HCT116 (cell line): ENCODE results near the gene PRMT1. TPM values are rescaled to one million over a fixed set of nuclear protein-coding genes. Genes with fewer than 3 reads are reported as not detected.

ENCODE experiments used
- ATAC-seq: fragments of 200-7000 bp; cut with Tn5 transposase; 2 replicates; pipeline ENCODE4 v1.9.1; 2020; ENCODE audit warnings: mild to moderate bottlenecking, moderate library complexity
- BruUV-seq: library from RNA; stranded (reverse); fragments of 400-500 nt; replicated peaks from 2 replicates; lab custom pipeline; 2021; lab: Mats Ljungman, UMichigan
- CTCF ChIA-PET: fragments of 300-600 bp; sonication (Branson Sonifier 250); formaldehyde crosslinking; loops from one replicate; lab custom pipeline; 2021; ENCODE audit warnings: antibody characterized with exemption; lab: Charles Lee
- POLR2A ChIA-PET: fragments of 300-600, 350-600 bp; sonication (Branson Sonifier 250); formaldehyde crosslinking; loops from one replicate; lab custom pipeline; 2021; ENCODE audit warnings: antibody characterized with exemption; lab: Charles Lee
- RAD21 ChIA-PET, 2 experiments: fragments of 300-600 bp; sonication (Branson Sonifier 250); formaldehyde crosslinking; loops; one replicate each; lab custom pipeline; 2023; ENCODE audit warnings: low total read pairs in 2 of 2; ENCODE audit not compliant: uncharacterized antibody in 2 of 2, unreplicated experiment in 2 of 2, low non-redundant PET in 1 of 2; lab: Charles Lee
- DNase-seq: peaks from one replicate; pipeline ENCODE4 v3.0.0-alpha.2; 2010; ENCODE audit warnings: low read depth, low spot score
- H2AFZ ChIP-seq: fragments of 200-600 bp; shearing (Covaris generic), sonication (generic); 2 replicates; pipeline ENCODE4 v1.6.1; 2017; ENCODE audit warnings: low read depth, mixed run types, mixed read lengths, antibody characterized with exemption, low read length; ENCODE audit not compliant: poor library complexity, severe bottlenecking
- H3K27ac ChIP-seq: 2 replicates; pipeline ENCODE4 v1.5.1; 2012; ENCODE audit warnings: low read depth, low read length
- H3K27me3 ChIP-seq: fragments of 200-600 bp; sonication (generic); 2 replicates; pipeline ENCODE4 v1.6.1; 2016; ENCODE audit warnings: mixed run types, low read length, mixed read lengths; ENCODE audit not compliant: insufficient read depth
- H3K36me3 ChIP-seq, 2 experiments: fragments of 200-500 bp in 1 of 2; fragments of 200-600 bp in 1 of 2; sonication (Bioruptor generic) in 1 of 2; sonication (generic) in 1 of 2; 2 replicates each; pipeline versions ENCODE4 v1.5.1 to v1.6.1; 2014 to 2016; ENCODE audit warnings: low read length in 2 of 2, inconsistent platforms in 1 of 2, mixed read lengths in 1 of 2, mixed run types in 1 of 2; ENCODE audit not compliant: insufficient read depth in 2 of 2, control insufficient read depth in 1 of 2
- H3K4me1 ChIP-seq, 2 experiments: fragments of 200-600 bp in 1 of 2; sonication (generic) in 1 of 2; 2 replicates each; pipeline versions ENCODE4 v1.5.1 to v1.6.1; 2012 to 2017; ENCODE audit warnings: low read length in 2 of 2, inconsistent platforms in 1 of 2, mild to moderate bottlenecking in 1 of 2, mixed read lengths in 1 of 2, mixed run types in 1 of 2, moderate library complexity in 1 of 2; ENCODE audit not compliant: insufficient read depth in 2 of 2, control insufficient read depth in 1 of 2
- H3K4me2 ChIP-seq: fragments of 200-600 bp; sonication (generic); 2 replicates; pipeline ENCODE4 v1.6.1; 2017; ENCODE audit warnings: mixed run types, low read length, mixed read lengths
- H3K4me3 ChIP-seq, 2 experiments: fragments of 200-600 bp in 1 of 2; sonication (generic) in 1 of 2; replicated peaks in 1 of 2; 2 replicates each; pipeline ENCODE4 v1.5.1; 2011 to 2016; ENCODE audit warnings: low read length in 2 of 2, control low read depth in 1 of 2, low read depth in 1 of 2, mild to moderate bottlenecking in 1 of 2, mixed read lengths in 1 of 2, mixed run types in 1 of 2
- H3K79me2 ChIP-seq: fragments of 200-600 bp; sonication (generic); 2 replicates; pipeline ENCODE4 v1.6.1; 2017; ENCODE audit warnings: mild to moderate bottlenecking, mixed run types, low read length, moderate library complexity, mixed read lengths; ENCODE audit not compliant: insufficient read depth
- H3K9ac ChIP-seq: fragments of 200-600 bp; sonication (generic); 2 replicates; pipeline ENCODE4 v1.6.1; 2016; ENCODE audit warnings: low read length, mixed read lengths
- H3K9me2 ChIP-seq: fragments of 200-600 bp; sonication (generic), shearing (Covaris generic); 2 replicates; pipeline ENCODE4 v1.6.1; 2017; ENCODE audit warnings: mixed run types, mild to moderate bottlenecking, moderate library complexity; ENCODE audit not compliant: insufficient read depth
- H3K9me3 ChIP-seq, 2 experiments: fragments of 200-500 bp in 1 of 2; fragments of 200-600 bp in 1 of 2; sonication (Bioruptor generic) in 1 of 2; sonication (generic) in 1 of 2; 2 replicates each; pipeline ENCODE4 v1.6.1; 2014 to 2017; ENCODE audit warnings: low read length in 2 of 2, mixed read lengths in 2 of 2, inconsistent platforms in 1 of 2, low read depth in 1 of 2, mild to moderate bottlenecking in 1 of 2, mixed run types in 1 of 2, moderate library complexity in 1 of 2; ENCODE audit not compliant: control insufficient read depth in 1 of 2, insufficient read depth in 1 of 2
- H4K20me1 ChIP-seq: fragments of 200-600 bp; sonication (generic), shearing (Covaris generic); 2 replicates; pipeline ENCODE4 v1.6.1; 2017; ENCODE audit warnings: mixed run types, mild to moderate bottlenecking, moderate library complexity; ENCODE audit not compliant: insufficient read depth
- EZH2phosphoT487 ChIP-seq: fragments of 200-600 bp; IDR thresholded peaks from 2 replicates; pipeline ENCODE4 v1.6.1; 2018; ENCODE audit warnings: antibody characterized with exemption, borderline replicate concordance
- JUND ChIP-seq: IDR thresholded peaks from 2 replicates; pipeline ENCODE4 v1.6.1; 2012
- SIN3A ChIP-seq: IDR thresholded peaks from 2 replicates; pipeline ENCODE4 v1.6.1; 2012; ENCODE audit warnings: low read depth
- TCF7L2 ChIP-seq: IDR thresholded peaks from 2 replicates; pipeline ENCODE4 v1.7.0; 2011; ENCODE audit warnings: borderline replicate concordance, inconsistent platforms; ENCODE audit not compliant: insufficient read depth, insufficient read length; ENCODE audit errors: extremely low read depth
- ZFX ChIP-seq: fragments of 450-650 bp; IDR thresholded peaks from 2 replicates; pipeline ENCODE4 v1.6.1; 2017
- intact Hi-C: fragments of 100-400 bp; cut with micrococcal nuclease; formaldehyde crosslinking; loops from 2 replicates; pipeline ENCODE4 v1.10.0; 2022
- total RNA-seq: library from RNA; stranded (reverse); gene quantifications from one replicate; pipeline ENCODE4 v1.2.1, GENCODE V29; 2021; ENCODE audit not compliant: unreplicated experiment
- TF ChIP-seq, protein P1 (sequence below), 3 experiments: fragments of 200-600 bp in 1 of 3; sonication (generic) in 1 of 3; IDR thresholded peaks in 2 of 3; conservative IDR thresholded peaks in 1 of 3; 2 replicates each; pipeline ENCODE4 v1.5.1; 2012 to 2017; ENCODE audit warnings: low read depth in 2 of 3, low read length in 2 of 3, antibody characterized with exemption in 1 of 3, borderline replicate concordance in 1 of 3, control low read depth in 1 of 3, mild to moderate bottlenecking in 1 of 3, mixed read lengths in 1 of 3, mixed run types in 1 of 3, moderate library complexity in 1 of 3; ENCODE audit not compliant: insufficient read depth in 1 of 3
- TF ChIP-seq, protein P2 (sequence below): IDR thresholded peaks from 2 replicates; pipeline ENCODE4 v1.6.1; 2011; ENCODE audit warnings: mild to moderate bottlenecking, low read length, moderate library complexity; ENCODE audit not compliant: insufficient replicate concordance; ENCODE audit errors: extremely low read depth
- TF ChIP-seq, protein P3 (sequence below): IDR thresholded peaks from 2 replicates; pipeline ENCODE4 v1.6.1; 2012; ENCODE audit warnings: low read depth
- TF ChIP-seq, protein P4 (sequence below): IDR thresholded peaks from 2 replicates; pipeline ENCODE4 v1.6.1; 2012

Gene PRMT1
- total RNA-seq, 1 experiment from 2014 or later = 428 TPM

DNA sequence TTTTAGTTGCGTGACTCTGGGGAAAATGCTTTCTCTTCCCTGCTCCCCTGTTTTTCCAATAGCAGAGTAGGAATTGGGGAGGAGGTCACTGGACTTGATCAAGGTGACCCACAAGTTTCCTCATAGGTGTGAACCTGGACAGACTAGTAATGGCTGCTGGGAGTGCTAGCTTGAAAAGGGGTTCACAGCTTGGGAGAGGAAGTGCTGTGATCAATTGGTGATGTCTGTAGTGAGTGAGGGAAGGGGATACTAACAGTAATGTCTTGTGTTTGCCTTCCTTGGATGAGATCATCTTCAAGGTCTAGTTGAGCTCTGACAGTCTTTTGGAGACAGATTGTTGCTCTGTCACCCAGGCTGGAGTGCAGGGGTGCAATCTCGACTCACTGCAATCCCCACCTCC lies 9.6 kb upstream of the PRMT1 start:
- H2AFZ ChIP-seq = no peak overlapping the region
- H3K36me3 ChIP-seq = peaks cover 3 to 29% of the 10 kb centered on the region in 2 experiments; a peak in 3 of 4 replicates
- no peaks in the 10 kb centered on the region for H3K27me3 ChIP-seq
- intact Hi-C loops = no loop called here
- peak overlapping the region; percentile 91 for H3K9ac ChIP-seq
- ChIA-PET POLR2A (no interaction called here), RAD21 (no interaction called here), CTCF (interaction anchor here (0.6 kb wide), 1 partner anchor 126 kb away, joined by 3 read pairs; no protein-coding TSS in a partner anchor)
- H3K4me2 ChIP-seq = peak overlapping the region; percentile 78
- H3K27ac ChIP-seq = no peak overlapping the region
- peaks cover 12 to 41% of the 10 kb centered on the region in 2 experiments; a peak in 3 of 4 replicates for H3K4me1 ChIP-seq
- BruUV-seq = no TSS peak
- H4K20me1 ChIP-seq = no peaks in the 10 kb centered on the region
- ATAC-seq (no peak), DNase-seq (no peak)
- H3K9me2 ChIP-seq = no peaks in the 10 kb centered on the region
- TF ChIP-seq SIN3A (no peak), EZH2phosphoT487 (no peak), JUND (no peak), TCF7L2 (no peak), ZFX (no peak)
- TF ChIP-seq, protein P1, sequence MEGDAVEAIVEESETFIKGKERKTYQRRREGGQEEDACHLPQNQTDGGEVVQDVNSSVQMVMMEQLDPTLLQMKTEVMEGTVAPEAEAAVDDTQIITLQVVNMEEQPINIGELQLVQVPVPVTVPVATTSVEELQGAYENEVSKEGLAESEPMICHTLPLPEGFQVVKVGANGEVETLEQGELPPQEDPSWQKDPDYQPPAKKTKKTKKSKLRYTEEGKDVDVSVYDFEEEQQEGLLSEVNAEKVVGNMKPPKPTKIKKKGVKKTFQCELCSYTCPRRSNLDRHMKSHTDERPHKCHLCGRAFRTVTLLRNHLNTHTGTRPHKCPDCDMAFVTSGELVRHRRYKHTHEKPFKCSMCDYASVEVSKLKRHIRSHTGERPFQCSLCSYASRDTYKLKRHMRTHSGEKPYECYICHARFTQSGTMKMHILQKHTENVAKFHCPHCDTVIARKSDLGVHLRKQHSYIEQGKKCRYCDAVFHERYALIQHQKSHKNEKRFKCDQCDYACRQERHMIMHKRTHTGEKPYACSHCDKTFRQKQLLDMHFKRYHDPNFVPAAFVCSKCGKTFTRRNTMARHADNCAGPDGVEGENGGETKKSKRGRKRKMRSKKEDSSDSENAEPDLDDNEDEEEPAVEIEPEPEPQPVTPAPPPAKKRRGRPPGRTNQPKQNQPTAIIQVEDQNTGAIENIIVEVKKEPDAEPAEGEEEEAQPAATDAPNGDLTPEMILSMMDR (IDR thresholded peaks at IDR 0.05 in 2 of 3, conservative IDR thresholded peaks at IDR 0.05 in 1 of 3; ENCODE audit: borderline replicate concordance in 1 of 3, insufficient read depth in 1 of 3, low read depth in 2 of 3, low read length in 2 of 3) = no peak
- TF ChIP-seq, protein P2, sequence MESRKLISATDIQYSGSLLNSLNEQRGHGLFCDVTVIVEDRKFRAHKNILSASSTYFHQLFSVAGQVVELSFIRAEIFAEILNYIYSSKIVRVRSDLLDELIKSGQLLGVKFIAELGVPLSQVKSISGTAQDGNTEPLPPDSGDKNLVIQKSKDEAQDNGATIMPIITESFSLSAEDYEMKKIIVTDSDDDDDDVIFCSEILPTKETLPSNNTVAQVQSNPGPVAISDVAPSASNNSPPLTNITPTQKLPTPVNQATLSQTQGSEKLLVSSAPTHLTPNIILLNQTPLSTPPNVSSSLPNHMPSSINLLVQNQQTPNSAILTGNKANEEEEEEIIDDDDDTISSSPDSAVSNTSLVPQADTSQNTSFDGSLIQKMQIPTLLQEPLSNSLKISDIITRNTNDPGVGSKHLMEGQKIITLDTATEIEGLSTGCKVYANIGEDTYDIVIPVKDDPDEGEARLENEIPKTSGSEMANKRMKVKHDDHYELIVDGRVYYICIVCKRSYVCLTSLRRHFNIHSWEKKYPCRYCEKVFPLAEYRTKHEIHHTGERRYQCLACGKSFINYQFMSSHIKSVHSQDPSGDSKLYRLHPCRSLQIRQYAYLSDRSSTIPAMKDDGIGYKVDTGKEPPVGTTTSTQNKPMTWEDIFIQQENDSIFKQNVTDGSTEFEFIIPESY = no peak
- TF ChIP-seq, protein P3, sequence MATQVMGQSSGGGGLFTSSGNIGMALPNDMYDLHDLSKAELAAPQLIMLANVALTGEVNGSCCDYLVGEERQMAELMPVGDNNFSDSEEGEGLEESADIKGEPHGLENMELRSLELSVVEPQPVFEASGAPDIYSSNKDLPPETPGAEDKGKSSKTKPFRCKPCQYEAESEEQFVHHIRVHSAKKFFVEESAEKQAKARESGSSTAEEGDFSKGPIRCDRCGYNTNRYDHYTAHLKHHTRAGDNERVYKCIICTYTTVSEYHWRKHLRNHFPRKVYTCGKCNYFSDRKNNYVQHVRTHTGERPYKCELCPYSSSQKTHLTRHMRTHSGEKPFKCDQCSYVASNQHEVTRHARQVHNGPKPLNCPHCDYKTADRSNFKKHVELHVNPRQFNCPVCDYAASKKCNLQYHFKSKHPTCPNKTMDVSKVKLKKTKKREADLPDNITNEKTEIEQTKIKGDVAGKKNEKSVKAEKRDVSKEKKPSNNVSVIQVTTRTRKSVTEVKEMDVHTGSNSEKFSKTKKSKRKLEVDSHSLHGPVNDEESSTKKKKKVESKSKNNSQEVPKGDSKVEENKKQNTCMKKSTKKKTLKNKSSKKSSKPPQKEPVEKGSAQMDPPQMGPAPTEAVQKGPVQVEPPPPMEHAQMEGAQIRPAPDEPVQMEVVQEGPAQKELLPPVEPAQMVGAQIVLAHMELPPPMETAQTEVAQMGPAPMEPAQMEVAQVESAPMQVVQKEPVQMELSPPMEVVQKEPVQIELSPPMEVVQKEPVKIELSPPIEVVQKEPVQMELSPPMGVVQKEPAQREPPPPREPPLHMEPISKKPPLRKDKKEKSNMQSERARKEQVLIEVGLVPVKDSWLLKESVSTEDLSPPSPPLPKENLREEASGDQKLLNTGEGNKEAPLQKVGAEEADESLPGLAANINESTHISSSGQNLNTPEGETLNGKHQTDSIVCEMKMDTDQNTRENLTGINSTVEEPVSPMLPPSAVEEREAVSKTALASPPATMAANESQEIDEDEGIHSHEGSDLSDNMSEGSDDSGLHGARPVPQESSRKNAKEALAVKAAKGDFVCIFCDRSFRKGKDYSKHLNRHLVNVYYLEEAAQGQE = no peak
- TF ChIP-seq, protein P4, sequence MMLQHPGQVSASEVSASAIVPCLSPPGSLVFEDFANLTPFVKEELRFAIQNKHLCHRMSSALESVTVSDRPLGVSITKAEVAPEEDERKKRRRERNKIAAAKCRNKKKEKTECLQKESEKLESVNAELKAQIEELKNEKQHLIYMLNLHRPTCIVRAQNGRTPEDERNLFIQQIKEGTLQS = no peak
- no peaks in the 10 kb centered on the region for H3K9me3 ChIP-seq
- H3K4me3 ChIP-seq = peak overlapping the region; percentile 90 to 95; a peak in 3 of 4 replicates
- peaks cover 58% of the 10 kb centered on the region for H3K79me2 ChIP-seq
